Gastroesophageal sphincter (tissue), 4 donors: ENCODE results near the gene UGT8. TPM values are rescaled to one million over a fixed set of nuclear protein-coding genes. Genes with fewer than 3 reads are reported as not detected.

ENCODE experiments used
- ATAC-seq: fragments of 150-250 bp; one replicate; pipeline ENCODE4 v1.9.1; 2016; ENCODE audit warnings: mild to moderate bottlenecking, moderate library complexity
- H3K27ac ChIP-seq, 4 donors: fragments of 200-600 bp; sonication (generic) in 3 of 4; 1 replicate in 3 of 4; 2 replicates in 1 of 4; pipeline ENCODE4 v1.5.1; 2016 to 2019
- H3K27me3 ChIP-seq: fragments of 200-600 bp; sonication (generic); one replicate; pipeline ENCODE4 v1.5.1; 2019
- H3K36me3 ChIP-seq, 2 donors: fragments of 200-600 bp; sonication (generic); one replicate each; pipeline ENCODE4 v1.5.1; 2019; ENCODE audit warnings: control low read depth in 1 of 2
- H3K4me1 ChIP-seq, 3 donors: fragments of 200-600 bp; sonication (generic); 1 replicate in 2 of 3; 2 replicates in 1 of 3; pipeline ENCODE4 v1.5.1; 2016 to 2019; ENCODE audit warnings: control low read depth in 2 of 3
- H3K4me3 ChIP-seq, 2 donors: fragments of 200-600 bp; sonication (generic); one replicate each; pipeline ENCODE4 v1.5.1; 2019; ENCODE audit warnings: mild to moderate bottlenecking in 1 of 2, moderate library complexity in 1 of 2
- H3K9me3 ChIP-seq, 3 donors: fragments of 200-600 bp; sonication (generic); one replicate each; pipeline ENCODE4 v1.5.1; 2017 to 2019; ENCODE audit warnings: control low read depth in 2 of 3
- EP300 ChIP-seq: sonication (generic); formaldehyde crosslinking; IDR thresholded peaks from one replicate; pipeline ENCODE4 v1.6.1; 2017; ENCODE audit warnings: antibody characterized with exemption, mild to moderate bottlenecking
- POLR2A ChIP-seq, 2 donors: fragments of 450-650 bp; IDR thresholded peaks; one replicate each; pipeline ENCODE4 v1.6.1; 2017; ENCODE audit warnings: antibody characterized with exemption in 2 of 2, mild to moderate bottlenecking in 2 of 2, moderate library complexity in 1 of 2
- POLR2AphosphoS5 ChIP-seq: sonication (generic); formaldehyde crosslinking; IDR thresholded peaks from one replicate; pipeline ENCODE4 v1.6.1; 2017; ENCODE audit warnings: antibody characterized with exemption
- WGBS, 2 donors: methylation state at CpG; one replicate each; pipeline ENCODE4 v1.1.5; 2018; ENCODE audit warnings: low coverage in 1 of 2; 5-methylcytosine and 5-hydroxymethylcytosine counted together
- total RNA-seq, 4 donors: library from RNA; depleted of rRNA; stranded (reverse); fragments of >200 nt; gene quantifications; one replicate each; pipeline ENCODE4 v1.1.0, GENCODE V29; 2016
- TF ChIP-seq, protein P1 (sequence below), 4 experiments: fragments of 200-600 bp in 2 of 4; fragments of 450-650 bp in 2 of 4; sonication (generic) in 1 of 4; IDR thresholded peaks; one replicate each; pipeline ENCODE4 v1.5.1; 2017 to 2019; ENCODE audit warnings: antibody characterized with exemption in 4 of 4, mild to moderate bottlenecking in 2 of 4, moderate library complexity in 2 of 4

The UGT8 gene
- total RNA-seq, 4 donors from 2014 or later = 0.27 to 0.96 (median 0.73) TPM; not detected in 1

GRCh38 chr4:114597410-114598115 lies 1.0 kb upstream of the UGT8 start:
- no peaks in the 10 kb centered on the region for H3K9me3 ChIP-seq
- TF ChIP-seq EP300 (no peak), POLR2A (IDR thresholded peaks at IDR 0.05) (no peak), POLR2AphosphoS5 (no peak)
- TF ChIP-seq, protein P1, sequence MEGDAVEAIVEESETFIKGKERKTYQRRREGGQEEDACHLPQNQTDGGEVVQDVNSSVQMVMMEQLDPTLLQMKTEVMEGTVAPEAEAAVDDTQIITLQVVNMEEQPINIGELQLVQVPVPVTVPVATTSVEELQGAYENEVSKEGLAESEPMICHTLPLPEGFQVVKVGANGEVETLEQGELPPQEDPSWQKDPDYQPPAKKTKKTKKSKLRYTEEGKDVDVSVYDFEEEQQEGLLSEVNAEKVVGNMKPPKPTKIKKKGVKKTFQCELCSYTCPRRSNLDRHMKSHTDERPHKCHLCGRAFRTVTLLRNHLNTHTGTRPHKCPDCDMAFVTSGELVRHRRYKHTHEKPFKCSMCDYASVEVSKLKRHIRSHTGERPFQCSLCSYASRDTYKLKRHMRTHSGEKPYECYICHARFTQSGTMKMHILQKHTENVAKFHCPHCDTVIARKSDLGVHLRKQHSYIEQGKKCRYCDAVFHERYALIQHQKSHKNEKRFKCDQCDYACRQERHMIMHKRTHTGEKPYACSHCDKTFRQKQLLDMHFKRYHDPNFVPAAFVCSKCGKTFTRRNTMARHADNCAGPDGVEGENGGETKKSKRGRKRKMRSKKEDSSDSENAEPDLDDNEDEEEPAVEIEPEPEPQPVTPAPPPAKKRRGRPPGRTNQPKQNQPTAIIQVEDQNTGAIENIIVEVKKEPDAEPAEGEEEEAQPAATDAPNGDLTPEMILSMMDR (IDR thresholded peaks at IDR 0.05) = no peak
- peak overlapping the region in 1 of 2 donors; percentile 58 for H3K4me3 ChIP-seq
- peaks cover 0 to 20% (median 12%) of the 10 kb centered on the region in 3 donors for H3K4me1 ChIP-seq
- no peak for ATAC-seq
- H3K27ac ChIP-seq = no peak overlapping the region
- 53 to 63% methylated on average over 15 to 17 of the region's 17 CpGs for WGBS, 2 donors
- no peaks in the 10 kb centered on the region for H3K36me3 ChIP-seq
- H3K27me3 ChIP-seq = peaks cover 46% of the 10 kb centered on the region

GRCh38 chr4:114599231-114599902 lies 760 bp downstream of the UGT8 start:
- peaks cover 0 to 20% (median 12%) of the 10 kb centered on the region in 3 donors for H3K4me1 ChIP-seq
- peak overlapping the region; percentile 8 to 58 for H3K4me3 ChIP-seq
- peak; percentile 28 for ATAC-seq
- 0% methylated on average over 6 to 23 of the region's 46 CpGs for WGBS, 2 donors
- no peaks in the 10 kb centered on the region for H3K9me3 ChIP-seq
- H3K27ac ChIP-seq = no peak overlapping the region
- TF ChIP-seq POLR2A (IDR thresholded peaks at IDR 0.05) (no peak), POLR2AphosphoS5 (no peak), EP300 (no peak)
- TF ChIP-seq, protein P1 (IDR thresholded peaks at IDR 0.05) = no peak
- no peaks in the 10 kb centered on the region for H3K36me3 ChIP-seq
- peaks cover 46% of the 10 kb centered on the region for H3K27me3 ChIP-seq

- H3K27ac ChIP-seq = no peak overlapping the region
- H3K4me3 ChIP-seq = peak overlapping the region in 1 of 2 donors; percentile 58
Measured at GRCh38 chr4:114599903-114600552, 1.4 kb downstream of the UGT8 start.

DNA sequence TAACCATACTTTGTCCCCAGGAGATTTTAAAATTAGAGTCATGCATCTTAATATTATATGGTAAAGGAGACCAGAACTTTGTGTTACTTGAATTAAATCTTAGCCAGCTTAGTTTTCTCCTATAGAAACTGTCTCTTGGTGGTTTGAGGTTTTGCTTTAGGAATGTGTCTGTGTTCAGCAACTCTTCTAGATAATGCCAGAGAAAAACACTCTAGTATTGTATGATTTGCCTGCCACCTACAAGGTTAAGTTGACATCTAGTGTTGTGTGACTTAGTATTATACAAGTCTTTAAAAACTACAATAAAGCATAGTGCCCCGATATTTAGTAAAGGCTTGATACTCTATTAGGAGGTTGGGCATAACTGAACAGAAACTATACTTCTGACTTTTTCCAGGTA lies 2.1 kb downstream of the UGT8 start:
- TF ChIP-seq POLR2AphosphoS5 (no peak), EP300 (no peak), POLR2A (IDR thresholded peaks at IDR 0.05) (no peak)
- TF ChIP-seq, protein P1 (IDR thresholded peaks at IDR 0.05) = no peak
- Histone ChIP-seq H3K27me3 (peaks cover 34% of the 10 kb centered on the region), H3K9me3 (no peaks in the 10 kb centered on the region), H3K4me1 (peaks cover 0 to 20% (median 12%) of the 10 kb centered on the region in 3 donors), H3K27ac (no peak overlapping the region), H3K36me3 (no peaks in the 10 kb centered on the region), H3K4me3 (no peak overlapping the region)
- ATAC-seq = no peak
- 86 to 93% methylated on average over 1 of the region's 1 CpG for WGBS, 2 donors

More at GRCh38 chr4:114599903-114600552, 1.4 kb downstream of the UGT8 start:
- no peaks in the 10 kb centered on the region for H3K36me3 ChIP-seq
- 13 to 19% methylated on average over 10 to 13 of the region's 15 CpGs for WGBS, 2 donors
- no peak for ATAC-seq
- TF ChIP-seq, protein P1 (IDR thresholded peaks at IDR 0.05) = no peak
- TF ChIP-seq POLR2A (IDR thresholded peaks at IDR 0.05) (no peak), POLR2AphosphoS5 (no peak), EP300 (no peak)
- H3K9me3 ChIP-seq = no peaks in the 10 kb centered on the region
- H3K27me3 ChIP-seq = peaks cover 40% of the 10 kb centered on the region
- H3K4me1 ChIP-seq = peaks cover 0 to 20% (median 12%) of the 10 kb centered on the region in 3 donors
